Pancreas (tissue), 10 donors: Measurements from ENCODE around the gene EVA1C. TPM values are rescaled to one million over a fixed set of nuclear protein-coding genes. Genes with fewer than 3 reads are reported as not detected.
"Not testable (repeated sequence)": the region's sequence is repeated elsewhere in the genome, so short reads cannot be mapped to it uniquely, and the experiment has no call there.

Source experiments
- ATAC-seq, 4 donors: fragments of 200-7000 bp; cut with Tn5 transposase; one replicate each; pipeline versions ENCODE4 v1.8.0 to v1.9.1; 2020; ENCODE audit warnings: mild to moderate bottlenecking in 4 of 4, moderate library complexity in 4 of 4
- DNase-seq, 6 donors: peaks; one replicate each; pipeline ENCODE4 v3.0.0-alpha.2; 2020
- FAIRE-seq: peaks from 2 replicates; lab custom pipeline; 2012; peaks lifted over from hg19 to GRCh38; lab: Jason Lieb, UNC
- H3K27ac ChIP-seq, 4 donors: fragments of 200-600 bp; sonication (generic); 1 replicate in 3 of 4; 2 replicates in 1 of 4; pipeline versions ENCODE4 v1.5.0 to v1.8.0; 2020
- H3K27me3 ChIP-seq, 4 donors: fragments of 200-600 bp; one replicate each; pipeline ENCODE4 v1.8.0; 2021
- H3K36me3 ChIP-seq, 3 donors: fragments of 200-600 bp; sonication (generic) in 1 of 3; one replicate each; pipeline versions ENCODE4 v1.5.0 to v1.8.0; 2020 to 2021
- H3K4me1 ChIP-seq, 3 donors: fragments of 200-600 bp; one replicate each; pipeline ENCODE4 v1.8.0; 2021
- H3K4me3 ChIP-seq, 4 donors: fragments of 200-600 bp; sonication (generic) in 2 of 4; one replicate each; pipeline versions ENCODE4 v1.5.0 to v1.8.0; 2020 to 2021
- H3K9me3 ChIP-seq, 4 donors: fragments of 200-600 bp; one replicate each; pipeline ENCODE4 v1.8.0; 2021
- CTCF ChIP-seq, 4 donors: fragments of 200-600 bp; sonication (generic) in 3 of 4; IDR thresholded peaks; one replicate each; pipeline versions ENCODE4 v1.5.0 to v1.8.0; 2021; ENCODE audit warnings: antibody characterized with exemption in 4 of 4
- WGBS, 2 donors: extraction: QIAGEN DNeasy Blood & Tissue Kit; methylation state at CpG; one replicate each; pipeline ENCODE4 v1.1.7; 2013; 5-methylcytosine and 5-hydroxymethylcytosine counted together
- intact Hi-C, 3 donors: fragments of 100-400 bp; cut with DNase I; formaldehyde crosslinking; loops; one replicate each; pipeline versions ENCODE4 v1.11.1 to v1.14.2; 2022
- polyA plus RNA-seq, 2 donors: library from polyadenylated mRNA; stranded (reverse); fragments of 200-250 nt; gene quantifications; one replicate each; pipeline ENCODE4 v1.2.3, GENCODE V29; 2013
- total RNA-seq, 6 donors: library from RNA; stranded (reverse); fragmentation: NEBNext Ultra II Directional in 4 of 6; extraction: Animal tissue kit (Norgen Biotek cat#: 25700) in 4 of 6; gene quantifications; one replicate each; pipeline versions ENCODE4 v1.2.1 to v1.2.4, GENCODE V29; 2021 to 2023
- donor health status: healthy with polysubstance abuse.
- donor health status: DM: no; HTN: no; CAD: no; lungs with moderate emphysema.
- donor health status: DM: no; HTN: no; CAD: no.
- donor health status: control.
- donor health status: control.
- donor health status: Bipolar disorder and iron deficiency.
- donor health status: DM: yes; HTN: yes; CAD: no.
- donor health status: DM: no; HTN: no; CAD: no.
- donor health status: DM: no; HTN: no; CAD: no.
- donor health status: DM: yes; HTN: yes; CAD: no.

The EVA1C gene
- total and polyA plus RNA-seq, 8 donors, result 7.9 to 35.9 (median 11.6) TPM

GRCh38 chr21:32459972-32460371 lies 47.5 kb downstream of the EVA1C start:
- intact Hi-C loops, result no loop called here
- Histone ChIP-seq H3K36me3 (no peaks in the 10 kb centered on the region), H3K4me3 (no peak overlapping the region), H3K9me3 (no peaks in the 10 kb centered on the region), H3K4me1 (peaks cover 0 to 14% (median 13%) of the 10 kb centered on the region in 3 donors), H3K27me3 (no peaks in the 10 kb centered on the region), H3K27ac (no peak overlapping the region)
- TF ChIP-seq CTCF (IDR thresholded peaks at IDR 0.05), result no peak
- 82 to 89% methylated on average over 5 of the region's 5 CpGs for WGBS, 2 donors
- DNase-seq (no peak), ATAC-seq (no peak), FAIRE-seq (no peak)

GRCh38 chr21:32461503-32461902 lies 49.0 kb downstream of the EVA1C start:
- DNase-seq (no peak), FAIRE-seq (no peak), ATAC-seq (no peak)
- intact Hi-C loops, result no loop called here
- Histone ChIP-seq H3K36me3 (no peaks in the 10 kb centered on the region), H3K4me3 (no peak overlapping the region), H3K9me3 (no peaks in the 10 kb centered on the region), H3K27ac (no peak overlapping the region), H3K4me1 (peaks cover 0 to 14% (median 13%) of the 10 kb centered on the region in 3 donors), H3K27me3 (no peaks in the 10 kb centered on the region)
- WGBS, 2 donors, result 95% methylated on average over 6 of the region's 6 CpGs
- no peak for TF ChIP-seq CTCF (IDR thresholded peaks at IDR 0.05)

- H3K27ac ChIP-seq, FAIRE-seq, H3K36me3 ChIP-seq, DNase-seq, H3K9me3 ChIP-seq, intact Hi-C loops, H3K27me3 ChIP-seq, H3K4me1 ChIP-seq, H3K4me3 ChIP-seq, ATAC-seq: not testable (repeated sequence)
- 88 to 89% methylated on average over 3 of the region's 3 CpGs for WGBS, 2 donors
Observed at GRCh38 chr21:32462564-32462963, 50.1 kb downstream of the EVA1C start.

- H3K4me1 ChIP-seq, result peaks cover 0 to 2% (median 0%) of the 10 kb centered on the region in 3 donors
- no peaks in the 10 kb centered on the region for H3K27me3 ChIP-seq
- H3K9me3 ChIP-seq, result no peaks in the 10 kb centered on the region
- intact Hi-C loops, result no loop called here
- FAIRE-seq (no peak), ATAC-seq (peak in 2 of 4 donors; percentile 17 to 32), DNase-seq (no peak)
- H3K27ac ChIP-seq, result peak overlapping the region in 1 of 4 donors; percentile 28
- TF ChIP-seq CTCF (IDR thresholded peaks at IDR 0.05), result no peak
- WGBS, 2 donors, result 74 to 77% methylated on average over 7 of the region's 7 CpGs
- H3K36me3 ChIP-seq, result no peaks in the 10 kb centered on the region
- H3K4me3 ChIP-seq, result no peak overlapping the region
Observed at GRCh38 chr21:32463367-32463766, 50.9 kb downstream of the EVA1C start.

GRCh38 chr21:32463889-32464300 lies 51.4 kb downstream of the EVA1C start:
- TF ChIP-seq CTCF (IDR thresholded peaks at IDR 0.05), result no peak
- FAIRE-seq (no peak), DNase-seq (no peak), ATAC-seq (peak in 3 of 4 donors; percentile 19 to 35 (median 29))
- Histone ChIP-seq H3K9me3 (no peaks in the 10 kb centered on the region), H3K27ac (peak overlapping the region in 2 of 4 donors; percentile 28), H3K4me3 (no peak overlapping the region), H3K36me3 (peaks cover 0 to 2% (median 0%) of the 10 kb centered on the region in 3 donors), H3K4me1 (peaks cover 0 to 2% (median 0%) of the 10 kb centered on the region in 3 donors), H3K27me3 (no peaks in the 10 kb centered on the region)
- intact Hi-C loops, result no loop called here
- WGBS, 2 donors, result 74 to 79% methylated on average over 8 of the region's 8 CpGs
